DOHH2 (cell line): ENCODE results near the gene SUMF2.
"Not testable (repeated sequence)": the region's sequence is repeated elsewhere in the genome, so short reads cannot be mapped to it uniquely, and the experiment has no call there.

Experiments used
- H3F3A ChIP-seq: fragments of 200-600 bp; sonication (generic), shearing (Covaris generic); 2 replicates; pipeline ENCODE4 v1.6.0; 2016; ENCODE audit warnings: antibody characterized with exemption, mild to moderate bottlenecking; ENCODE audit not compliant: control insufficient read depth, insufficient read depth
- H3K27ac ChIP-seq: fragments of 200-600 bp; sonication (generic); 2 replicates; pipeline ENCODE4 v1.5.1; 2014; ENCODE audit warnings: low read depth, mild to moderate bottlenecking, low read length, moderate library complexity
- H3K27me3 ChIP-seq: fragments of 200-600 bp; sonication (generic); 2 replicates; pipeline ENCODE4 v1.6.1; 2014; ENCODE audit warnings: mild to moderate bottlenecking, low read length, mixed read lengths; ENCODE audit not compliant: control insufficient read depth
- H3K36me3 ChIP-seq: fragments of 200-600 bp; sonication (generic); 2 replicates; pipeline ENCODE4 v1.6.1; 2014; ENCODE audit warnings: mild to moderate bottlenecking, low read length, moderate library complexity, mixed read lengths; ENCODE audit not compliant: control insufficient read depth
- H3K4me1 ChIP-seq: fragments of 200-600 bp; sonication (generic); 2 replicates; pipeline ENCODE4 v1.6.1; 2014; ENCODE audit warnings: mild to moderate bottlenecking, low read length, mixed read lengths; ENCODE audit not compliant: control insufficient read depth
- H3K4me2 ChIP-seq: fragments of 200-600 bp; sonication (generic); 2 replicates; pipeline ENCODE4 v1.6.0; 2014; ENCODE audit warnings: mild to moderate bottlenecking, low read length, moderate library complexity
- H3K4me3 ChIP-seq: fragments of 200-600 bp; sonication (generic); 2 replicates; pipeline ENCODE4 v1.5.1; 2014; ENCODE audit warnings: mild to moderate bottlenecking, low read length, mixed read lengths
- H3K79me2 ChIP-seq: fragments of 200-600 bp; sonication (generic); 2 replicates; pipeline ENCODE4 v1.6.1; 2014; ENCODE audit warnings: mild to moderate bottlenecking, low read length, mixed read lengths; ENCODE audit not compliant: control insufficient read depth
- H3K9me2 ChIP-seq: fragments of 200-600 bp; sonication (generic); replicated peaks from 2 replicates; pipeline ENCODE4 v1.6.1; 2014; ENCODE audit warnings: mild to moderate bottlenecking, low read length, mixed read lengths; ENCODE audit not compliant: control insufficient read depth
- H3K9me3 ChIP-seq: fragments of 200-600 bp; sonication (generic); 2 replicates; pipeline ENCODE4 v1.6.1; 2014; ENCODE audit warnings: antibody characterized with exemption, low read length, mixed read lengths; ENCODE audit not compliant: control insufficient read depth, insufficient read depth
- H4K20me1 ChIP-seq: fragments of 200-600 bp; sonication (generic); 2 replicates; pipeline ENCODE4 v1.6.0; 2014; ENCODE audit warnings: low read depth, mild to moderate bottlenecking, antibody characterized with exemption, low read length, moderate library complexity; ENCODE audit not compliant: control insufficient read depth, insufficient read depth
- CTCF ChIP-seq: fragments of 200-600 bp; sonication (generic); IDR thresholded peaks from one replicate; pipeline ENCODE4 v1.5.1; 2014; ENCODE audit warnings: antibody characterized with exemption, mild to moderate bottlenecking, low read depth, low read length; ENCODE audit not compliant: poor library complexity, severe bottlenecking
- EZH2phosphoT487 ChIP-seq: fragments of 200-600 bp; sonication (generic); IDR thresholded peaks from 2 replicates; pipeline ENCODE4 v1.6.1; 2017; ENCODE audit warnings: borderline replicate concordance, mild to moderate bottlenecking, antibody characterized with exemption, low read length, moderate library complexity, mixed read lengths

Gene SUMF2

GRCh38 chr7:56078196-56078595, 14.1 kb downstream of the SUMF2 start:
- H4K20me1 ChIP-seq = peaks cover under 1% of the 10 kb centered on the region; the same call in 1 of the 2 replicates
- no peak overlapping the region for H3K4me3 ChIP-seq
- no peaks in the 10 kb centered on the region for H3K9me2 ChIP-seq
- H3K4me1 ChIP-seq = peaks cover 4% of the 10 kb centered on the region
- H3K9me3 ChIP-seq = no peaks in the 10 kb centered on the region
- H3K27me3 ChIP-seq = no peaks in the 10 kb centered on the region
- no peak for TF ChIP-seq EZH2phosphoT487
- TF ChIP-seq CTCF = no peak
- no peak overlapping the region for H3K27ac ChIP-seq
- H3K36me3 ChIP-seq = peaks cover 49% of the 10 kb centered on the region
- peaks cover 4% of the 10 kb centered on the region; the same call in 1 of the 2 replicates for H3F3A ChIP-seq
- no peaks in the 10 kb centered on the region for H3K79me2 ChIP-seq
- no peak overlapping the region for H3K4me2 ChIP-seq

- no peak overlapping the region for H3K27ac ChIP-seq
Observed at GRCh38 chr7:56079450-56080185, 15.5 kb downstream of the SUMF2 start.

DNA sequence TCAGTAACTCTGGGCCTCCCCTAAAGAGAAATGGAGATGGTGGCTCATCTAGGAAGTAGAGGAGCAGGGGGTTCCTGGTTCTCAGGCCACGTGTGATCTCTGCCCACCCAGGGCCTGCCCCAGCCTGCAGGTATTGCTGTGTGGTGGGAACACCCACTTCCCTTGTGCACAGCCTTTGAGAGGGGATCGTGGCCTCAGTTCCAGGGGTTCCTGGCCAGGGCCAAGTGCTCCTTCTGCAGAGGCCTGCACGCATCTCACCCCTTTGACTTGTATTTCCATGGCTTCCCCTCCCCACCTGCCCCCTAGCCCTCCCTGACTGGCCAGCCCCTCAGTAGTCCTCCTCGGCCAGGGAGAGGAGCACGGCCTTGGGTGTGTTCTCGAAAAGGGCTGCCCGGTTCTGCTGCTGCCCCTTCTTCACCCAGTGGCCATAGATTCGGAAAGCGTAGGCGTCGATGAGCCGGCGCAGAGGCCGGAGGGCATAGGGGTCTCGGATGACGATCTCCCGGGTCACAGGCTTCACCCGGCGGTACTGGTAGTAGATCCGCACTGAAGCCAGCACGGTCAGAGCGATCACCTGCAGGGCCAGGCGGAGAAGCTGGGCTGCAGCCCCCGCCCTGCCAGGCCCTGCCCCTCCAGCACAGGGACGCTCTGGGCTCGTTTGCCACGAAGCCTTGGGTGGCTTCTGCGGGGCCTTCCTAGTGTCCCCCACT, 16.8 kb downstream of the SUMF2 start:
- peaks cover 39% of the 10 kb centered on the region for H3K36me3 ChIP-seq
- H3K9me2 ChIP-seq, H3K4me2 ChIP-seq, H3K9me3 ChIP-seq, H3K4me1 ChIP-seq, H4K20me1 ChIP-seq, H3K4me3 ChIP-seq, H3F3A ChIP-seq, H3K27ac ChIP-seq, H3K27me3 ChIP-seq, H3K79me2 ChIP-seq: not testable (repeated sequence)

More at GRCh38 chr7:56079450-56080185, 15.5 kb downstream of the SUMF2 start:
- Histone ChIP-seq H3K4me1 (no peaks in the 10 kb centered on the region), H3K9me2 (no peaks in the 10 kb centered on the region), H4K20me1 (peaks cover 6% of the 10 kb centered on the region; the same call in 1 of the 2 replicates), H3K4me3 (no peak overlapping the region), H3K4me2 (no peak overlapping the region), H3F3A (no peaks in the 10 kb centered on the region), H3K27me3 (no peaks in the 10 kb centered on the region), H3K79me2 (no peaks in the 10 kb centered on the region), H3K36me3 (peaks cover 43% of the 10 kb centered on the region), H3K9me3 (no peaks in the 10 kb centered on the region)
- no peak for TF ChIP-seq CTCF
- TF ChIP-seq EZH2phosphoT487 = no peak
